HG03439 (cell line): ENCODE data around the gene ITPK1.

ENCODE experiments used
- ATAC-seq: cut with Tn5 transposase; IDR thresholded peaks from one replicate; pipeline ENCODE4 v1.9.1; 2021; ENCODE audit warnings: mild to moderate bottlenecking, moderate library complexity; ENCODE audit not compliant: unreplicated experiment

Gene ITPK1

GRCh38 chr14:93085911-93086310 lies 29.8 kb downstream of the ITPK1 start:
- ATAC-seq: no peak

- no peak for ATAC-seq
Measured at GRCh38 chr14:93084866-93085857, 30.6 kb downstream of the ITPK1 start.

GRCh38 chr14:93084402-93084801 lies 31.3 kb downstream of the ITPK1 start:
- no peak for ATAC-seq

DNA sequence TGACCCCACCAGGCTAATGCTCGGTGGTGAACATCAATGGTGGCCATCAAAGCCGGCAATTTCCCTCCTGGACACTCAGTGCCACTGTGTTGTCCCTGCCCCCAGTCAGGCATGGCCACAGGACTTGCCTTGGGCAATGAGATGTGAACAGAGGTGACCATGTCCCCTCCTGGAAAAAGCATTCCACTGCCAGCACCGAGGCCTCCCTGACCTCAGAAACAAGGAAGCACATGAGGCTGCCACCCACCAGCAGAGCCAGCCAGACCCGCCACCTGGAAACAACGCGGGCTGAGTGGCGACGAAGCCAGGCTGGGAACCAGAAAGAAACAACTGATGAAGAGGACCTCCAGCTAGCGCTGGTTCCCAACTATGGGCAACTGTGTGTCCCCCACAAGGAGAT lies 31.8 kb downstream of the ITPK1 start:
- no peak for ATAC-seq

DNA sequence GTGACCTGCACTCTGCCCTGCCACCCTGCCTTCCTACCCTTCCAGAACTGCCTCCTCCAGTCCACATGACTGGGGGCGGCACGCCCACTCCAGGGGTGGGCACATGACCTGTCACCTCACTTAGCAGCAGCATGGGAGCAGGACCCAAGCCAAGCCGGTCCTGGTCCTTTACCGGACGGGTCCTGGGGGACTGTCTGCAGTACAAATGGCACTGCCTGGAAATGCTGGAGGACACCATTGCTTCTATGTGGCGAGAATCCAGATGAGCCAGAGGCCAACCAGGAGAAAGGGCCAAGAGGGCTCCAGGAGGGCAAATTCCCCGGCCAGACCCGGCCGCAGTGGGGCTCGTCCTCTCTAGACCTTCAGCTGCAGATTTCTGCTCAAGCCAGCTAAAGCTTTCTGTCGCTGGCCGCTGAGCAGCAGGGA lies 33.1 kb downstream of the ITPK1 start:
- no peak for ATAC-seq

GRCh38 chr14:93081876-93082570 lies 33.7 kb downstream of the ITPK1 start:
- no peak for ATAC-seq

GRCh38 chr14:93079865-93080403 lies 35.8 kb downstream of the ITPK1 start:
- no peak for ATAC-seq

GRCh38 chr14:93079321-93079720 lies 36.4 kb downstream of the ITPK1 start:
- no peak for ATAC-seq

GRCh38 chr14:93078870-93079269 lies 36.9 kb downstream of the ITPK1 start:
- no peak for ATAC-seq

DNA sequence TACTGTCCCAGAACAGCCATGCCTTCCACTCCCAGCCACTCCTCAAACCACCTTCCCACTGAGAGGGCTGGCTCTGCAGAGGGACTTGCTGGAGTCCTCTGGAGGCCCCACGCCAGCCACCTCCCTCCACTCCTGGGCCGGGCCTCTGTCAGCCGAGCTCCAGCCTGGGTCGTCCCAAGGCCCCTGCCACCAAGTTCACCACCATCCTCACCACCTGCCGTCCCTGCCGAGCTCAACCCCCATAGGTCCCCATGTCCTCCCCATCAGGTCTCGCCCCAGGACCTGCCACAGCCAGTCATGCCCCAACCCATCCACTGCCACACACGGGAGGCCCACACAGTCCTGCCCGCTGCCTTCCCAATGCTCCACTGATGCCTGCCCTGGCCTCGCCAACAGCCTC lies 39.0 kb downstream of the ITPK1 start:
- ATAC-seq: no peak

GRCh38 chr14:93075891-93076290 lies 39.8 kb downstream of the ITPK1 start:
- no peak for ATAC-seq

GRCh38 chr14:93073910-93074769 lies 41.6 kb downstream of the ITPK1 start:
- ATAC-seq: no peak

DNA sequence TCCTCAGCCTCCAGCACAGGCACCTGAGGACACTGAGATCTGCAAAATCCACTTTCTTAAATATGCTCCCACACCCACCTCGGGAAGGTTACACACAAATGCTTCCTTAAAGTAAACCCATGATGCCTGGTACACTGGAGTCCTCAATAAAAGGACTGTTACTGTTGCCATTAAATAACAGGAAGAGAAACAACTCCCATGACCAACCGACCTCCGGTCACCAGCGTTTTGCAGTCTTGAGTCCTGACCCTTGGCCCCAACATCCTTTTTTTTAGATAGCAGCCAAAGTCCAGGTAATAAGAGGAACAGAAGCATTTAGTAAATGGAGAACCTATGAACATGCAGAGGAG lies 42.4 kb downstream of the ITPK1 start:
- ATAC-seq: no peak

- ATAC-seq: no peak
Measured at GRCh38 chr14:93072659-93073357, 42.9 kb downstream of the ITPK1 start.

GRCh38 chr14:93068711-93069110 lies 47.0 kb downstream of the ITPK1 start:
- no peak for ATAC-seq

- ATAC-seq: no peak
Measured at GRCh38 chr14:93067088-93067487, 48.6 kb downstream of the ITPK1 start.

DNA sequence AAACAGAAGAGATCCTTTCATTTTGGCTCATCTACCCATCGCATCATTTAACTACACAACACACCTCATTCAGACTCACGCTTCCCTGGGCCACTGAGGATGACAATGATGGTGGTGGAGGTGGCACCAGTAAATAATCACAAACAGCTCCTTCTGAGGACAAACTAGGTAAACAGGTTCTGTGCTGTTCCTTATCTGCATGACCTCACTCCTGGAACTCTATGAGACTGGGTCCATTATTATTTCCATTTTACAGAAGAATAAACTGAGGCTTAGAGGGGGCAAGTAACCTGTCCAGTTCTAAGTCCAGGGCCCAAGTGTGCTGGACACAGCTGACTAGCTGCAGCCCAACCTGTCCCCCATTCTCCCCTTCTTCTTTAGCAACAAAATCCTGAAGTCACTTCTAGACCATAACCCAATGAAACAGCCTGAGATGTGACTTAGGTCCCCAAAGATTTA lies 50.4 kb downstream of the ITPK1 start:
- no peak for ATAC-seq

- no peak for ATAC-seq
Measured at GRCh38 chr14:93064411-93065271, 51.1 kb downstream of the ITPK1 start.

GRCh38 chr14:93063393-93063792 lies 52.3 kb downstream of the ITPK1 start:
- ATAC-seq: no peak
